IPS-NIHi7 (cell line): ENCODE data around the gene PSTPIP1.
"Not testable (repeated sequence)": the region's sequence is repeated elsewhere in the genome, so short reads cannot be mapped to it uniquely, and the experiment has no call there.

ENCODE experiments used
- DNase-seq: peaks from one replicate; pipeline ENCODE4 v3.0.0; 2012; ENCODE audit warnings: mixed read lengths; ENCODE audit errors: extremely low spot score

The PSTPIP1 gene

DNA sequence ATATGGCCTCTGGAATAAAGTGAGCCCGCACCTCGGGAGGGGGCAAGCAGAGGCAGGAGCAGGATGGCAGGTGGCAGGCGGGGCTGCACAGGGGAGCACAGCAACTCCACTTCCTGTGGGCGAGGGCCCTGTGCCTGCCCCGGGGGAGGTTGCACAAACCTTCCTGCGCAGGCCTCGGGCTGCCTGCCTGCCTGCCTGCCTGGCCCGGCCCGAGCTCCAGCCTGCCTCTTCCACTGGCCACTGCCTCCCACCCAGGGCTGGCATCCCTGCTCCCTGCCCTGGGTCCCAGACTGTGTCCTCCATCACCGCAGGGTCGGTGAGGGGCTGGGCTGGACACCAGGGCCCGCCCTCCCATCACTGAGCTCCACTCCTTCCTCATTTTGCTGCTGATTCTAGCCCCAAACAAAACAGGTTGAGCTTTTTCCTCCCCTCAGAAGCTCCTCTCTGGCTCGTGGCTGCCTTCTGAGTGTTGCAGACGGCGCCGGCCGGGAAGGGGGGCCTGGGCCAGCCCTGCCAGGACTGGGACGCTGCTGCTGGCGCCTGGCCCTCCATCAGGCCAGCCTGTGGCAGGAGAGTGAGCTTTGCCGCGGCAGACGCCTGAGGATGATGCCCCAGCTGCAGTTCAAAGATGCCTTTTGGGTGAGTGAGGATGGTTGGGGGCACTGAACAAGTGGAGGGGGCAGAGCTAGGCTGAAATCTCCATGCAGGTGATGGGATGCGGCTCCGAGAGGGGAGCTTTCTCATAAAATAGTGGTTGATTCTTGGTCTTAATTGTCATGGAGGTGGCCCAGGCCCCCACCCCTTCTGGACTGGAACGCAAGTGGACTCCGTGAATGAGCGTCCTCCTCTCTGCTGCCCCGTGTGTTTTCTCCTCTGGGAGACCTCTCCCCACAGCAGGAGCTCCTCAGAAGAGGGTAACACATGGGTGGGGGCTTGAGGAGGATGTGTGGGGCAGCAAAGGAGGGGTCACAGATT lies at the start of gene PSTPIP1:
Gene PSTPIP1, plus strand, starts transcription at position 156 of the 975 bp plus-strand sequence. Its CDS starts 448 bp downstream, at position 604.
- DNase-seq: no peak

DNA sequence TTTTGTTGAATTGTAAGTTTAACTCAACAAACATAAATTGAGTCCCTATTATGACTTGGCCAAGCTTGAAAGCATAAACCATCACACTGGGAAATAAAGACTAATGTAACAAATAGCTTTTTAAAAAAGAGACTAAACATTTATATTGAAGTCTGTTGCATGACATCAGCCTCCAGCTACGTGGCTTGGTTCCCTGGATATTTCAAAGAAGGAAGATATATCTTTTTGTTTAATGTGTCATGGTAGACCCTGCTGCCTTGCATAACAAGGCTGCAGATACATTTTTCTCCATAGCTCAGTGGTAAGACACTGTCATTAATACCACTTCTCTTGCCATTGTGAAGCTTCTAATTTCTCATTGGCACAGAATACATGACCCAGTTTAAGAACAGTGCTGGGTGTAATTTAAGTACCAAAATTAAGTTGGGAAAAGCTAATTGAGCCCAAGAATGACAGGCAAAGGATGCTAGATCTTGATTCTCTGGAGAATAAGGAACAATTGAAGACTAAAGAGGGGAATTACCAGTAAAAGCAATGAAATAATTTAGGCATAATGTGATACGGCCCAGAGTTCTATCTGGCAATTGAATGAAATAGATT lies 49.3 kb upstream of the PSTPIP1 start:
- DNase-seq: no peak

DNA sequence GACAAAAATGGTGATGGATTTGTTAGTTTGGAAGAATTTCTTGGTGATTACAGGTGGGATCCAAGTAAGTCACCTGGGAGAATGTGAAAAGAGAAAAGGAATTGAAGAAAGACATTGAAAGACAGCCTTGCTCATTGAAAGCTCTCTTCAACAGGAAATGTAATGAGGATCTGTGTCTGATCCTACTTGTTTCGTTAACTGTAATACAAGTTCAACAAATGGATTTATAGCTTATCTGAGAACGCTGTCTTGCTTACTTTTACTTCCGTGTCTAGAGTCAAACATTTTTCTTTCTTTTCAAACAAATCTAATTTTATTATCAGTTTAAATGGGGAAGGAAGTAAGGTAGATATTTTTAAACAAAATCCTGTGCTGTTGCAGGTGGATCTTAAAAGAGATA lies 47.5 kb upstream of the PSTPIP1 start:
- no peak for DNase-seq

DNA sequence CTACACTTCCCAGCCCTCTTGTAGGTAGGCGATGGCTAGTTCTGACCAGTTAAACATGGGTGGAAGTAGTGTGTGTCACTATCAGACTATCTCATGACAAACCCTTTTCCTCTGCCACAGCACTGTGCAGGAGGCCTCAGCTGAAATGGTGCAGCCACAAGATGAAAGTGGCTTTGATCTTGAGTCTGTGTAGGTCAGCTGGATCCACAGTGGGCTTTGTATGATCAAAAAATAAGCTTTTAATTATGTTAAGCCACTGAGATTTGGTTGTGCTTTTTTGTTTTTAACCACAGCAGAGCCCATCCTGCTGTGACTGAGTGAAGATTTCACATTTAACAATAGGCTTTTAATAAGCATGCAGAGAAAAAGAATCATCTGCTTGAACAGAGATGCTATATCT lies 43.7 kb upstream of the PSTPIP1 start:
- no peak for DNase-seq

DNA sequence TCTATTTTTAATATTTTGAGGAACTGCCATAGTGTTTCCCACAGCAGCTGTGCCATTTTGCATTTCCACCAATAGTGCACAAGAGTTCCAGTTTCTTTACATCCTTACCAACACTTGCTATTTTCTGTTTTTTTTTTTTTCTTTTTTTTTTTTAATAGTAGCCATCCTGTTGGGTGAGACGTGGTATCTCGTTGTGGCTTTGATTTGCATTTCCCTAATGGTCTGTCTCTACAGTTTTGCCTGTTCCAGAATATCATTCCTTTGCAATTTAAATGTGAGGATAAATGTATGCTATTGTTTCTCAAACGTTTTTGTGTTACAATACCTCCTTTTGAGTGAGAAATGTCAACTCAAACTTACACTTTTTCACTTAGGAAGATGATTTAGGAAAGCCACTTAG lies 41.0 kb upstream of the PSTPIP1 start:
- DNase-seq: no peak

DNA sequence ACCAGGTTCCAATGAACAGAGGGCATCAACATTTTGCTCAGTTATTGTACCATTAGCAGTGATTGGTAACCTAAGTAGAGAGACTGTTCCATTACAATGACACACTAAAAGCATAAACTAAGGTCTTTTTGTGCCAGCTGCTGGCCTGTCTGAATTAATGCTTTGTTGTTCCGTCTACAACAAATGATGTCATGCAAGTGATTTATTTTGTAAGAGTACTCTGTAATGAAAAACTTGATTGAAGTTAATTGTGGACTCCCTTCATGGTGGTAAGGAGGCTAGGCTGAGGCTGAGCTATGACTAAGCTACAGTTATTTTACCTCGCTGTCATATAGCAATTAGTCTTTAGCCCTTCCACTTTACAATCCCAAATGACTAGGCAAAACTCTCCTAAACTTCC lies 40.2 kb upstream of the PSTPIP1 start:
- DNase-seq: no peak

DNA sequence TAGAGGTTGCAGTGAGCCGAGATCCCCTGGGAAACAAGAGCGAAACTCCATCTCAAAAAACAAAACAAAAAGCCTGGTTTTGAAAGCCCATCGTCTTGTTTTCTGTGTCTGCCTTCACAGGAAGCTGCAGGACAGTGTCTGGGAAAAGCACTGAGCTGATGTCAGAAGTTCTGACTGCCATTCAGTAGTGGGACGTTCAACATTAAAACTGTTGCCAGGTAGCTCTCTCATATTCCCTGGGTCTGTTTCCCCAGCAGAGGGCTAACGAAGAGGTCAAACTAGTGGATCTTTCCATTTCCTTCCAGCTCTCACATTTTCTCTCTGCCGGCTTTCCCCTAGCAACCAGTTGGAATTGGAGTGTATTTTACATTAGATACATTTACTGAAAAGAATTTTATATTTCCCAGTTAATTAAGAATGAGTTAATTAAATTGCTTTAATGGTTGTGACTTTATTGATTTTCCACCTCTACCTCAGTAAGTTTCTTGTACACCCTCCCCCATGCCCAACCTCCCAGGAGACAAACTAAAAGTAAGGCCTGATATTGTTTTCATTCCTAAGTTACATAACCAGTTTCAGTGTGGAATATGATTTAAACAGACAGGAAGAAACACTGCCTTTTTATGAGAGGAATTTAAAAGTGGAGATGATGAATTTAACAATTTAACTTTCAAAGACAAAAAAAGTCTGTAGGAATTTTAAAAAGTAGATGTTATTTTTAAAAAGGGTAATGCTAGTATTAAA lies 33.5 kb upstream of the PSTPIP1 start:
- DNase-seq: no peak

DNA sequence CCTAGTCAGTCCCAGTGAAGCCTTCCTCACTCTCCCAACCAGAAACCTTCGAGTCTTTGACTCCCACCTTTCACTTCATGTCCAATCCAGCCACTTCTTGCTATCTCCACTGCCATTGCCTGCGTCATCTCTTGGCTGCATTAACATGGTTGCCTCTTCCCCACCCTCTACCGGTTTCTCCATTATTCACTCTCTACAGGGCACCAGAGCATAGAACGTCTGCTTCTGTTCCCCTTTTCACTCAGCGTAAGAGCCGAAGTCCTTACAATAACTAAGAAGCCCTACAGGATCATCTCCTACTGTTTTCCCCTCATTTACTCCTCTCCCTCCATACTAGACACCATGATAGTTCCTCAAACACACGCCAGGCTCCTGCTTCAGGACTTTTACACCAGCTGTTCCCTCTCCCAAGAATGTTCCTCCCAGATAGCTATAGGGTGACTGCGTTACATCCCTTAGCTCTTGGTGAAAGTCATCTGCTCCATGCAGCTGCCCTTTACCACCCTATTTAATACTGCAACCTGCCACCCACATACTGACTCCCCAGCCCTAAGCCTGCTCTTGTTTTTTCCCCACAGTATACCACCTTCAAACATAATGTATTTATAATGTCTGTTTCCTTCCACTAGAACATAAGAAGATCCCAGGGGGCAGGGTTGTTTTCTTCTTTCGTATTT lies 32.5 kb upstream of the PSTPIP1 start:
- no peak for DNase-seq

DNA sequence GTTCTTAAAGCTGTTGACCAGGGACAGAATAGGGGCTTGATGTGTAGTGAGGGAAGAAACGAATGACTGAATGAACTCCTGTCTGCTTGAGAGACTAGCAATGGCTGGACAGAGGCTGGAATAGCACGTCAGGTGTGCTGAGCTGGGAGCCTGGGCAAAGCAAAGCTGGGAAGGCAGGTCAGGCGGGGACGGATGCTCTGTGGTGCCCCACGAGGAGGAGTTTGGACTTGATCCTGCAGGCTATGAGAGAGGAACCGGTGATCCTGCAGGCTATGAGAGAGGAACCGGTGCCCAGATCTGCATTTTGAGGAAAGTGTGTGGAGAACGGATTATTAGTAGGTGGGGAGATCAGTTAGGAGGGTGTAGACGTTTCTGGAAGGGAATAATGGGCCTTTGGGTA lies 31.3 kb upstream of the PSTPIP1 start:
- DNase-seq: peak; percentile 48

DNA sequence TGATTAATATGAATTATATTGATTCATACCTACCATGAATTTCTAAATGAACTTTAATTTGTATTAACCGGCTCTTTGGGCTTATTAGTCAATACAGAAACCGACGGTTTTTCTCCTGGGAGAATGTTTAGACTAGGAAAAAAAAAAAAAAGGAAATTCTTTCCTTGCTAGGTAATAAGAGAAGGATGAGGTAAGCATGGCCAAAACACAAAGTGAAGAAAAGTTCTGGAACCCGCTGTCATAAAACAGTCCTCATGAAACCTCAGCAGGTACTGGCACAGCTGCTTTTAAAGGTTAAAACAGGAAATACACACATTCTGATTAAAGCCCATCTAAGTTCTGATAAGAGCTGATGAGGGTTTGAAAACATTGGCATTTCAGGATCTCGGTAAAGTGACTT lies 30.8 kb upstream of the PSTPIP1 start:
- no peak for DNase-seq

DNA sequence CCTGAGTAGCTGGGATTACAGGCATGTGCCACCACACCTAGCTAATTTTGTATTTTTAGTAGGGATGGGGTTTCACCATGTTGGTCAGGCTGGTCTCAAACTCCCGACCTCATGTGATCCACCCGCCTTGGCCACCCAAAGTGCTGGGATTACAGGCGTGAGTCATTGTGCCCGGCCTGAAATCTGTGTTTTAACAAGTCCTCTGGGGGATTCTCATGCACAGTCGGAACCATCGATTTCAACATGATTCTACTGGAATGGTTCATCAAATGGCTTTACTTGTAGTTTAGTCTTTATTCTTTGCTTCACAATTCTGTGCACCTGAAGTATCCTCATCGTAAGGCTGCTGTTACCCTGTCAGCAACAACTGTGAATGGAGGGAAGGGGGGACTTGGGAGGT lies 28.9 kb upstream of the PSTPIP1 start:
- DNase-seq: not testable (repeated sequence)

DNA sequence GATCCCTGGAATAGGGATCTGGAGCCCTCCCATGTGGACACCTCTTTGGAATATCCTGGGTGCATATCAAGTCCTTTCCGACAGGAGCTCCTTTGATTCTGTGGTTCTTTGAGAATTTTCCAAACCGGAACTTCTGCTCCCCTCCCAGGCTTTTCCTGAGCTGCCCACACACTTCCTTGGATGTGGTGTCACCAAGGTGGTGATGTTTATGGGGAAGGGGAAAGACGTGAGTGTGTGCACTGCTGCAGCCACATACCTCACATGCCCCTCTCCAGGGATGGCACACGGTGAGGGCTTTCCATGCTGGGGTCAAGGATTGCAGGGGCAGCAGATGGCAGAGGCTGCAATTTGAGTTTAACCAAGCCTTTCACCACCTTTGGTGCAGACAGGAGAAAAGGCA lies 27.9 kb upstream of the PSTPIP1 start:
- DNase-seq: no peak

DNA sequence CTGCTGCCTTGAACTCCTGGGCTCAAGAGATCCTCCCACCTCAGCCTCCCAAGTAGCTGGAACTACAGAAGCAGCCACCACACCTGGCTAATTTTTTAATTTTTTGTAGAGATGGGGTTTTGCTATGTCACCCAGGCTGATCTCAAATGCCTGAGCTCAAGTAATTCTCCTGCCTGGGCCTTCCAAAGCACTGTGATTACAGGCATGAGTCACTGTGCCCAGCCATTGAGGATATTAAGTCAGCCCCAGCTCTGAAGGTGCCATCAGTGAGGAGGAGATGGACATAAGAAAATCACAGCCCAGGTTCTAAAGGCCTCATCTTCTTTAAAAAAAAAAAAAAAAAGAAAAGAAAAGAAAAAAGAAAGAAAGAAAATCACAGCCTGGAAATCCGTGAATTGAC lies 26.6 kb upstream of the PSTPIP1 start:
- DNase-seq: no peak

DNA sequence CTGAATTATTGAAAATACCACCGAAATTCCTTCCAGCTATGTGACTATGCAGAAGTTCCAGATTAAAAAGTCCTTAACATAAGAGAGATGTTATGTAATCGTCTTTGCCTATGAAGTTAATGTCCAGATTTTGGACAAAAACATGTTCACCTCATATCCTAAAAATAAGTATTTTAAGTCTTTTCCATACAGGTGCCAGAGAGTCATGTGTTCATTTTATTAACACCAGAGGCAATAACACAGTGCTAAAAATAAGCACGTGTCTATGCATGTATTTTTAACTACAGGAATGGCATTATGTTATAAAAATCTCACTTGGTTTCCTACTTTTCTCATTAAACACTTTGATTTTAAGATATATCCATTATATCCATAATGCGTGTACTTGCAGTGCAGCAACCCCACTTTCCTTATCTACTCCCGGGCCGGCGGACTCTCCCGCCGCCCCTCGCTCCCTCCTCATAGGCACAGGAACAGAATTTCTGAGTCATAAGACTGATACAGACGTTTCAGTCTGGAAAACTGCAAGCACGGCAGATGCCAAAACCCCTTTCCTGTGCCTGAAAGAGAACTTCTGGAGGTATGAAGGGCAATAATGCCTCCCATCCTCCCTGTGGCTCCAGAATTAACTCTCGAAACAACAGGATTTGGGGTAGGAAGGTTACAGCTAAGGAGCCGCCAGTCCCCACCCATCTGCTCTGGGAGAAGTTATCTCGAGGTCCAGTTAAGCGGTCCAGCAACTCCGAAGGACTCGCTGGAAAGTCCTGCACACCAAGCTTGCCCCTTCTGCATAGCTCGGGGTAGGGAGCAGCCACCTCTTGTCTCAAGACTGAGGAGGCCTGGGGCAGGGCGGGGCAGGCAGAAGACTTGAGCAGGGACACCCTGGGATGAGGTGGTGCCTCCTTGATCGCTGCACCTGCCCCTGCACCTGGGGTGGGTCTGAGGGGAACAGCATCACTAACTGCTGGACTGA lies 22.3 kb upstream of the PSTPIP1 start:
- no peak for DNase-seq

DNA sequence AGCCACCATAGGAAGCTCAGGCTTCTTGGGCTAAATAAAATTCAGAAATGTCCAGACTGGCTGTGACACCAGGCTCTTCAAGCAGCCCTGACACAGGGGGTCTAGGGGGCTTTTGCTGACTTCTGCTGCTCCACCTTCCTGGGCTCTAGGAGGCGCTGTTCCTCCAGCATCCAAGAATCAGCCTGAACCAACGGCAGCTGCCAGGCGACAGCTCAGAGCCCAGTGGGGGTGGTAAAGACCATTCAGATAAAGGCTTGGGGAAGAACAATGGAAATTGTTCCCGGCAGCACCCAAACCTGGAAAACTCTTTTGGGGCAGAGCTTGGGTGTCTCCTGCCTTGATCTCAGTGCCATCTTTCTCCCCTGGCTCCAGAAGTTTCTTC lies 21.6 kb upstream of the PSTPIP1 start:
- peak; percentile 90 for DNase-seq

DNA sequence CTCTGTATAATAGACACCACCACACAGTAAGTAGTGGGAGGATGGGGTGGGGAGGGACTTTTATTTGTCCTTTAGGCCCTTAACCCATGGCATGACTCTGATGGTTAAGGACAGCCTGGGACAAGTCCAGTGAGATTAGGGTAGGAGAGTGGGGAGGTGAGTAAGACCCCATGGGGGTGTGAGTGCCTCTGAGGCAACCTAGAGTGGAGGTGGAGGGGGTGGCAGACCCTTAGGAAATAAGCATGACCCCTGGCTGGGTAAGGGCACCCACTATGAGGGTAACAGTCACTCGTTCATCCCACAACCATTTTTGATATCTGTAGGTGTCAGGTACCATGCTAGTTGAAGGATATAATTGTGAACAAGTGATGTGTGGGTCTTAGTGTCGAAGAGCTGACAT lies 21.0 kb upstream of the PSTPIP1 start:
- no peak for DNase-seq

DNA sequence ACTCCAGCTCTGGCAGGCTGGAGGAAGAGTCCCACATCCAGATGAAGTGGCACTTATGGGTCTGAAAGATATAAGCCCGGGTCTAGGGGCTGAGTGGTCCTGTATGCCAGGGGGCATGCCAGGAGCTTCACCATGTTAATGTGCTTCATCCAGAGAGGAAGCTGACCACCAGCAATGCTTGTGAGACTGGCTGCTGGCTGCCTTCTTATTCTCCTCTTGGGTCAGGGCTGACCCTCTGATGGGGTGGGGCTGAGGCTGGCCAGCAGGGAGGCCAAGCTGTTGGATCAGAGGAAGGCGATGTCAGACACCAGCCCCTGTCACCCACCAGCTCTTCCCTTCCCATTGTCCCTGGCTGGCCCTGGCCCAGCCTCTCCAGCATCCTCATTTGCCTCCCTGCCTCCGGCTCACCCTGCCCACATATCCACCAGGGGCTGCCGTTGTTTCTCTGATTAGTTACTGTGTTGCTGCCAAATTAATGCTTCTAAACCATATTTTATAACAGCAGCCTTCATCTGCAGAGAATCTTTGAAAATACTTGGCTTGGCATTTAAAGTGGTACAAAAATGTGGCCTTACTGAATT lies 20.4 kb upstream of the PSTPIP1 start:
- no peak for DNase-seq

DNA sequence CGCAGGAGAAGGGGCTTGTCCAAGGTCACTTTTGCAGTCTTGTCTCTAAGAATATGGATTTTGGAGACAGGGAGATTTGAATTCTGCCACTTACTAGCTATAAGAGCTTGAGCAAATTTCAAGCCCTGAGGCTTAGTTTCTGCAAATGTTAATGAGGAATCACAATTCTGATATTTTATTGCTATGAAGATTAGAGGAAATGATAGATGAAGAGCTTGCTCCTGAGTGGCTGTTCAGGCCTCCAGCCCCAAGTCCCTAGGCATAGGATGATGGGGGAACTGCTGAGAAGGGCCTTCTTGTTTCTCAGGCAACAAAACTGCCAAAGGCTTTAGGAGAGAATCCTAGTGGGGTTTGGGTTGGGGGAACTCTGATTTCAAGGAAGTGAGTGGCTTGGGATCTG lies 18.8 kb upstream of the PSTPIP1 start:
- no peak for DNase-seq

DNA sequence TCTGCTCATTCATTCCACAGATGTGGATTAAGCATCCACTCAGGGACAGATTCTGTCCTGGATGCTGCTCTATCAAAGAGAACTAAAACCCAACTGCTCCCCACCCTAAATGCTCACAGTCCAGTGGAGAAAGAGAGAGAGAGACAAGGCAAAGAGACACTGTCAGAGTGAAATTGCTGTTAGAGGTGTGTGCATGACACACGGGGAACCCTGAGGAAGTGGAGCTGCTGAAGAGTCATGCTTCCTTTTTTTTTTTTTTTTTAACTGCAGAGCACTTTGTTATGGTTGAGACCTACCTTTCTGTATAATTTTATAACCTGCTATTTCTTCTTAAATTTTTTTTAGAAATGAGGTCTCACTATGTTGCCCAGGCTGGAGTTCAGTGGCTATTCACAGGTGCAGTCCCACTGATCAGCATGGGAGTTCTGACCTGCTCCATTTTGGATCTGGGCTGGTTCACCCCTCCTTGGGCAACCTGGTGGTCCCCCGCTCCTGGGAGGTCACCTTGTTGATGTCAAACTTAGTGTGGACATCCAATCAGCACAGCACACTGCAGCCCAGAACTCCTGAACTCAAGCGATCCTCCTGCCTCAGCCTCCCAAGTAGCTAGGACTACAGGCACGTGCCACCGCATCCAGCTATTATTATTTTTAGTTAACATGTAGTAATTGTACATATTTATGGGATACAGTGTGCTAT lies 18.2 kb upstream of the PSTPIP1 start:
- no peak for DNase-seq
